GM10248 (cell line): ENCODE results near the gene SF1.

Experiments used
- CTCF ChIA-PET: fragments of 300-600 bp; sonication (Branson Sonifier 250); formaldehyde crosslinking; extraction: SDS; loops from one replicate; lab custom pipeline; 2021; ENCODE audit warnings: antibody characterized with exemption; lab: Yijun Ruan, JAX
- POLR2A ChIA-PET: fragments of 350-650 bp; sonication (Branson Sonifier 250); formaldehyde crosslinking; extraction: SDS; loops from one replicate; lab custom pipeline; 2020; ENCODE audit warnings: antibody characterized with exemption; lab: Yijun Ruan, JAX
- DNase-seq: peaks from one replicate; pipeline ENCODE4 v3.0.0; 2012; ENCODE audit errors: extremely low spot score
- CTCF ChIP-seq: IDR thresholded peaks from 2 replicates; pipeline ENCODE4 v1.5.1; 2012; ENCODE audit warnings: mild to moderate bottlenecking, low read depth; ENCODE audit errors: extremely low read depth, missing control alignments, control extremely low read depth

Gene SF1

GRCh38 chr11:64718084-64718779, 60.1 kb downstream of the SF1 start:
- ChIA-PET POLR2A (no interaction called here), CTCF (interaction anchor here (1.1 to 5.5 kb wide), 3 partner anchors 16 to 29 kb away, joined by 3 to 30 read pairs (median 4); partner anchors contain the start of gene RASGRP2)
- no peak for TF ChIP-seq CTCF
- no peak for DNase-seq

- POLR2A ChIA-PET: no interaction called here
- CTCF ChIA-PET: interaction anchor here (1.3 to 5.5 kb wide), 3 partner anchors 10 to 28 kb away, joined by 3 to 30 read pairs (median 4); partner anchors contain the start of gene RASGRP2
- TF ChIP-seq CTCF: no peak
- DNase-seq: no peak
These were observed 61.1 kb downstream of the SF1 start for GRCh38 chr11:64717268-64717578.

GRCh38 chr11:64716473-64717267, 61.7 kb downstream of the SF1 start:
- TF ChIP-seq CTCF: no peak
- POLR2A ChIA-PET: no interaction called here
- DNase-seq: no peak
- CTCF ChIA-PET: interaction anchor here (1.3 to 5.5 kb wide), 3 partner anchors 10 to 28 kb away, joined by 3 to 30 read pairs (median 4); partner anchors contain the start of gene RASGRP2

GRCh38 chr11:64715756-64716472, 62.4 kb downstream of the SF1 start:
- ChIA-PET POLR2A (no interaction called here), CTCF (interaction anchor here (1.1 to 5.5 kb wide), 3 partner anchors 11 to 27 kb away, joined by 3 to 30 read pairs (median 4); no protein-coding TSS in a partner anchor)
- no peak for TF ChIP-seq CTCF

GRCh38 chr11:64715110-64715509, 63.2 kb downstream of the SF1 start:
- ChIA-PET POLR2A (no interaction called here), CTCF (interaction anchor here (1.1 to 5.5 kb wide), 2 partner anchors 11 to 26 kb away, joined by 4 to 30 read pairs; no protein-coding TSS in a partner anchor)
- no peak for DNase-seq
- TF ChIP-seq CTCF: no peak

More at GRCh38 chr11:64715756-64716472, 62.4 kb downstream of the SF1 start:
- no peak for DNase-seq

- CTCF ChIA-PET: interaction anchor here (0.8 to 5.5 kb wide), 3 partner anchors 10 to 26 kb away, joined by 3 to 30 read pairs (median 4); no protein-coding TSS in a partner anchor
- POLR2A ChIA-PET: interaction anchor here (0.5 kb wide), 1 partner anchor 429 kb away, joined by 5 read pairs; no protein-coding TSS in a partner anchor
These were observed 63.7 kb downstream of the SF1 start for GRCh38 chr11:64714666-64715065.

More at GRCh38 chr11:64714666-64715065, 63.7 kb downstream of the SF1 start:
- no peak for TF ChIP-seq CTCF
- DNase-seq: no peak
